Measurements from ENCODE around the gene GLYAT. TPM values are rescaled to one million over a fixed set of nuclear protein-coding genes. Genes with fewer than 3 reads are reported as not detected.

GLYAT gene
- total RNA-seq, 1 donor from 2014 or later: not detected

DNA sequence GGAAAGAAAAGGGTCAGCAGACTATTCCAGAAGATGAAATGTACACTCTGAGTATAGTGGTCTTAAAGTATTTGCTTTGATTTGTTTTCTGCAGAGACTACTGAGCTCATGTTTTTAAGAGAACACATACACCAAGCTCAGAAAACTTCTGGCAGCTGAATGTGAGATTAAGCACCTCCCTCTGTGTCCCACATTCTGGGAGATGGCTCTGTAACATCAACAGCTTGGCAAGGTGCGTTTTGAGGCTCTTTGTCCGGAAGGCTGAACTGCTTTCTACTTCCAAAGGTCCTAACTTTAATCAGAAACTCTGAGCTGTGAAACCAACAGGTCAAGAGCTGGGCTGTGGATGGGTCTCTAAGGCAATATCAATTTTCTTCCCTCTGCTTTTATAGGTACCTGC, 36.4 kb upstream of the GLYAT start:
- H3K9ac ChIP-seq: no peak overlapping the region
- no peak for DNase-seq (ENCODE audit: low spot score)
- Mint-ChIP-seq H3K9me3 (peaks cover 2% of the 10 kb centered on the region), H3K36me3 (no peaks in the 10 kb centered on the region), H3K4me1 (no peaks in the 10 kb centered on the region), H3K27me3 (ENCODE audit: insufficient read depth, low read depth) (peaks cover 2% of the 10 kb centered on the region), H3K27ac (no peak overlapping the region), H3K4me3 (no peak overlapping the region)
- no peaks in the 10 kb centered on the region for H3K4me1 ChIP-seq
- H3K27ac ChIP-seq: no peak overlapping the region
- no peak overlapping the region for H3K4me2 ChIP-seq
- H3K27me3 ChIP-seq: no peaks in the 10 kb centered on the region
- H3K79me2 ChIP-seq (ENCODE audit: low read depth): no peaks in the 10 kb centered on the region
- no peaks in the 10 kb centered on the region for H3K36me3 ChIP-seq
- peaks cover 6% of the 10 kb centered on the region for H3K9me3 ChIP-seq (ENCODE audit: low read depth)
- H2AFZ ChIP-seq (replicated peaks): no peak overlapping the region
- TF ChIP-seq EZH2 (IDR thresholded peaks at IDR 0.05) (no peak), EZH2phosphoT487 (IDR thresholded peaks at IDR 0.05) (no peak)
- TF ChIP-seq, protein P1, sequence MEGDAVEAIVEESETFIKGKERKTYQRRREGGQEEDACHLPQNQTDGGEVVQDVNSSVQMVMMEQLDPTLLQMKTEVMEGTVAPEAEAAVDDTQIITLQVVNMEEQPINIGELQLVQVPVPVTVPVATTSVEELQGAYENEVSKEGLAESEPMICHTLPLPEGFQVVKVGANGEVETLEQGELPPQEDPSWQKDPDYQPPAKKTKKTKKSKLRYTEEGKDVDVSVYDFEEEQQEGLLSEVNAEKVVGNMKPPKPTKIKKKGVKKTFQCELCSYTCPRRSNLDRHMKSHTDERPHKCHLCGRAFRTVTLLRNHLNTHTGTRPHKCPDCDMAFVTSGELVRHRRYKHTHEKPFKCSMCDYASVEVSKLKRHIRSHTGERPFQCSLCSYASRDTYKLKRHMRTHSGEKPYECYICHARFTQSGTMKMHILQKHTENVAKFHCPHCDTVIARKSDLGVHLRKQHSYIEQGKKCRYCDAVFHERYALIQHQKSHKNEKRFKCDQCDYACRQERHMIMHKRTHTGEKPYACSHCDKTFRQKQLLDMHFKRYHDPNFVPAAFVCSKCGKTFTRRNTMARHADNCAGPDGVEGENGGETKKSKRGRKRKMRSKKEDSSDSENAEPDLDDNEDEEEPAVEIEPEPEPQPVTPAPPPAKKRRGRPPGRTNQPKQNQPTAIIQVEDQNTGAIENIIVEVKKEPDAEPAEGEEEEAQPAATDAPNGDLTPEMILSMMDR (IDR thresholded peaks at IDR 0.05): no peak
- no peaks in the 10 kb centered on the region for H4K20me1 ChIP-seq (ENCODE audit: low read depth)
- no peak overlapping the region for H3K4me3 ChIP-seq
- H3F3A ChIP-seq (ENCODE audit: low read depth): no peaks in the 10 kb centered on the region

DNA sequence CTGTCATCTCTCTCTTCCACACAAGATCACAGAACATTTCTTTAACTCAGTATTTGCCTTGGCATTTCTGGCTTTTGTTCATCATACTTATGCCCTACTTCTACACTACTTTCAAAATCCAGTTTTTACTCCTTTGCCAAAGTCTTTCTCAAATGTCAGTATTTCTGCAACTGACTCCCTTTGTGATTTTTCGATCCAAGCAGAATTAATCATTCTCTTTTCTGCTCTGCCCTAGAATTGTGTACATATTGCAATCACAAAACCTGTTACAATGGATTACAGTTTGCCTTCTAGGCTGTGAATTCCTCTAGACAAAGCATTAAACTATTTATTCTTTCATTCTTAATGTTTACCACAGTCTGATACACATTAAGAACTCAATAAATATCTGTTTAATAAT, 33.3 kb upstream of the GLYAT start:
- DNase-seq (ENCODE audit: low spot score): no peak
- no peaks in the 10 kb centered on the region for H3F3A ChIP-seq (ENCODE audit: low read depth)
- no peak overlapping the region for H3K4me2 ChIP-seq
- Mint-ChIP-seq H3K9me3 (peaks cover 2% of the 10 kb centered on the region), H3K27me3 (ENCODE audit: insufficient read depth, low read depth) (peaks cover 5% of the 10 kb centered on the region), H3K27ac (no peak overlapping the region), H3K4me3 (no peak overlapping the region), H3K36me3 (no peaks in the 10 kb centered on the region), H3K4me1 (peaks cover 9% of the 10 kb centered on the region)
- no peak overlapping the region for H2AFZ ChIP-seq (replicated peaks)
- no peaks in the 10 kb centered on the region for H3K36me3 ChIP-seq
- H3K9me3 ChIP-seq (ENCODE audit: low read depth): peaks cover 12% of the 10 kb centered on the region
- no peaks in the 10 kb centered on the region for H3K4me1 ChIP-seq
- no peak overlapping the region for H3K27ac ChIP-seq
- H3K4me3 ChIP-seq: no peak overlapping the region
- no peaks in the 10 kb centered on the region for H3K79me2 ChIP-seq (ENCODE audit: low read depth)
- no peaks in the 10 kb centered on the region for H3K27me3 ChIP-seq
- H4K20me1 ChIP-seq (ENCODE audit: low read depth): no peaks in the 10 kb centered on the region
- H3K9ac ChIP-seq: no peak overlapping the region
- TF ChIP-seq EZH2 (IDR thresholded peaks at IDR 0.05): no peak
- TF ChIP-seq EZH2phosphoT487 (IDR thresholded peaks at IDR 0.05): no peak
- TF ChIP-seq, protein P1 (IDR thresholded peaks at IDR 0.05): no peak

DNA sequence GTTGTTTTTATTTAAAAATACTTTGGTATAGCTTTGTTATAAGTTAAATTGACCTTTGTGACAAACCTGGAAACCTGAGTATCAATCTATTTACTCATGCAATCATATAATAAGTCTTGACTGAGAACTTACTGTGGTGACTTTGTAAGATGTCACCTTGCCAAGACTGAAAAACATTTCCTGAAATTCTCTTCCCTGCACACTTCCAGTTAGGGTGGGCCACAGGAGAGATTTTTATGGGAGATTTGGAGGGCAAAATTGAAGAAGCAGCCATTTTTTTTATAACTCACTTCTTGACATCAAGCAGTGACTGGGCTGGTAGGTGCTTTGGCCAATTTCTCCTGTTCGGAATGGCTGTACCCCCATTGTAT, 31.4 kb upstream of the GLYAT start:
- H3K4me1 ChIP-seq: no peaks in the 10 kb centered on the region
- Mint-ChIP-seq H3K36me3 (no peaks in the 10 kb centered on the region), H3K4me3 (no peak overlapping the region), H3K9me3 (peaks cover 2% of the 10 kb centered on the region), H3K4me1 (peaks cover 9% of the 10 kb centered on the region), H3K27ac (no peak overlapping the region), H3K27me3 (ENCODE audit: insufficient read depth, low read depth) (peaks cover 3% of the 10 kb centered on the region)
- no peak overlapping the region for H3K4me3 ChIP-seq
- no peak overlapping the region for H3K9ac ChIP-seq
- H3F3A ChIP-seq (ENCODE audit: low read depth): no peaks in the 10 kb centered on the region
- no peaks in the 10 kb centered on the region for H3K36me3 ChIP-seq
- no peak for DNase-seq (ENCODE audit: low spot score)
- no peak overlapping the region for H3K4me2 ChIP-seq
- H3K27me3 ChIP-seq: no peaks in the 10 kb centered on the region
- H4K20me1 ChIP-seq (ENCODE audit: low read depth): no peaks in the 10 kb centered on the region
- H3K79me2 ChIP-seq (ENCODE audit: low read depth): no peaks in the 10 kb centered on the region
- H3K27ac ChIP-seq: no peak overlapping the region
- no peak overlapping the region for H2AFZ ChIP-seq (replicated peaks)
- TF ChIP-seq EZH2phosphoT487 (IDR thresholded peaks at IDR 0.05) (no peak), EZH2 (IDR thresholded peaks at IDR 0.05) (no peak)
- TF ChIP-seq, protein P1 (IDR thresholded peaks at IDR 0.05): no peak
- peaks cover 8% of the 10 kb centered on the region for H3K9me3 ChIP-seq (ENCODE audit: low read depth)

Data from neural progenitor cell (in vitro differentiated cells).